OCI-M1 (cell line): ENCODE results near the gene NDE1.
"Not testable (repeated sequence)": the region's sequence is repeated elsewhere in the genome, so short reads cannot be mapped to it uniquely, and the experiment has no call there.

Experiments
- DNase-seq: peaks from one replicate; lab custom pipeline; 2025; lab: John Stamatoyannopoulos, UW

The NDE1 gene

GRCh38 chr16:15701367-15701766, 51.3 kb downstream of the NDE1 start:
- DNase-seq, result no peak

- no peak for DNase-seq
Measured at GRCh38 chr16:15701975-15702970, 52.2 kb downstream of the NDE1 start.

- no peak for DNase-seq
Measured at GRCh38 chr16:15703029-15703736, 53.1 kb downstream of the NDE1 start.

DNA sequence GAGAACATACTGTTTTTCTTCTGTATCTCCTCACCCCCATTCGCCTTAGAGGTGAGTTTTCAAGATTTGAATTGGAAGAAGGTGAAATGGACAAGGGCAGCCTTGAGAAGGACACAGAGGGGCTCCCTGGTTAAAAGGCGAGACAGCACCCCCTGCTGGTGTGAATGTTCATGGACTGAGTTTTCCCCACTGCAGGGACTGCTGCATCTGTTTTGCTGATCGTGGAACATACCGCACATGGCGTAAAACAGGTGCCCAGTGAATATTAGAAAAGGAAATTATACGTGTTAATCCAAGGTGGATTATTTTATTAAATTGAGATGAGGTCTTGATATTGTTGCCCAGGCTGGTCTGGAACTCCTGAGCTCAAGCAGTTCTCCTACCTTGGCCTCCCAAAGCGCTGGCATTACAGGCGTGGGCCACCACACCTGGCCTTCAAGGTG, 54.5 kb downstream of the NDE1 start:
- peak; percentile 80 for DNase-seq

DNA sequence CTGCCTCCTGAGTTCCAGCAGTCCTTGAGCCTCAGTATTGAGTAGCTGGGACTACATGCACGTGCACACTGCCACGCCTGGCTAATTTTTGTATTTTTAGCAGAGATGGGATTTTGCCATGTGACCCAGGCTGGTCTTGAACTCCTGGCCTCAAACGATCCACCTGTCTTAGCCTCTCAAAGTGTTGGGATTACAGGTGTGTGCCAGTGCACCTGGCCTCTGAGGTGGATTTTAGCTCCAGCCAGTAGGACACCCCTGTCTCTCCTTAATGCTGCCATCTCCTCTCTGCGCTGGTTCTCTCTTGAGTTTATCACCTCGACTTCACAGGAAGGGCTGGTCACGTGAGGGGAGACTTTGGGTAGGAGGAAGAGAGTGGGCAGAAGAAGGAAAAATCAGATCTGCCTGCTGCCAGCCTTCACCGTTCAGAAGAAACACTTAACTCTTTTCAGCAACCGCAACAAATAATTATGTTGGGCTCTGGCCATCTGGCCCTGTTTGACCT, 55.1 kb downstream of the NDE1 start:
- no peak for DNase-seq

DNA sequence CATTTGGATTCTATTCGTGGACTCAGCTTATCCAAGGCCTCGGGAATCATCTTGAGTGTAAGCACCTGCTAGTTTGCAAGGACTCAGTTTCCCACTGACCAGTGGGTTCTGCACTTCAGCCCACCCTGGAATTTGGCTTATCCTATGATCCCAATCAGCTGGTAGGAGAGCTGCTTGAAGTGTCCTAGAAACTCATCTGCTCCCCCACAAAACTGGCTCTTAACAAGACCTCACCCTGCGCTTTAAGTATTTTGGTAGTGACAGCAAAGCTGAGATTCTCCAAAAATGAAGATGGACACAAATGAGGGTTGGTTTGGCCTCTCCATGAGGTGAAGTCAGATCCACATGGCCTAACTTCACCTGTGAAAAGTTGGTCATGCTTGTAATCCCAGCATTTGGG, 57.3 kb downstream of the NDE1 start:
- no peak for DNase-seq

DNA sequence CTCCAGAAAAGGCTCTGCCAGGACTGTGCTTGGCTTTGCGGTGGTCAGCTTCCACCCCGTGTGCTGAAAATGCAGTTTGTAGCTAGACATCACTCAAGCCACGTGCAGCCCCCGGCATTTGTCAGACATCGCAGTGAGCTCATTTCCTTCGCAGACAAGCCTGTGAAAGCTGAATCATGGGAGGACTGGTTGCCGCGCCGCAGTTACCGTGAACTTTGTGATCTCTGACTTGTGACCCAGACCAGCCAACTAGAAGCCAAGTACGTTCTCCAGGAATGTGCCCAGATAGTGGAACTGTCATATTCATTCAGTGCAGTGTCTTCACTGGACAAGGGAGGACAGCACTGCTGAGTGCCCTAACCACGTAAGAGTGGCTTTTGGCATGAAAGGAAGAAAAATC, 58.1 kb downstream of the NDE1 start:
- no peak for DNase-seq

DNA sequence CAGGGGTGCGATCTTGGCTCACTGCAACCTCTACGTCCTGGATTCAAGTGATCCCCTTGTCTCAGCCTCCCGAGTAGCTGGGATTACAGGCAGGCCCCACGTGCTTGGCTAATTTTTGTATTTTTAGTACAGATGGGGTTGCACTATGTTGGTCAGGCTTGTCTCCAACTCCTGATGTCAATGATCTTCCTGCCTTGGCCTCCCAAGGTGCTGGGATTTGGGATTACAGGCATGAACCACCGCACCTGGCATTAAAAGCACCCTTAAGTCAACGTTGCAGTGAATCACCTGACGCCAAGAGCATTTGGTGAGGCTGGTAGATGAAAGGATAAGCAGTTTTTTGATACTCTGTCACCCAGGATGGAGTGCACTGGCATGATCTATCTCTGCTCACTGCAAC, 59.0 kb downstream of the NDE1 start:
- DNase-seq, result no peak

- no peak for DNase-seq
Measured at GRCh38 chr16:15714393-15715172, 64.5 kb downstream of the NDE1 start.

GRCh38 chr16:15715221-15715620, 65.2 kb downstream of the NDE1 start:
- DNase-seq, result no peak

DNA sequence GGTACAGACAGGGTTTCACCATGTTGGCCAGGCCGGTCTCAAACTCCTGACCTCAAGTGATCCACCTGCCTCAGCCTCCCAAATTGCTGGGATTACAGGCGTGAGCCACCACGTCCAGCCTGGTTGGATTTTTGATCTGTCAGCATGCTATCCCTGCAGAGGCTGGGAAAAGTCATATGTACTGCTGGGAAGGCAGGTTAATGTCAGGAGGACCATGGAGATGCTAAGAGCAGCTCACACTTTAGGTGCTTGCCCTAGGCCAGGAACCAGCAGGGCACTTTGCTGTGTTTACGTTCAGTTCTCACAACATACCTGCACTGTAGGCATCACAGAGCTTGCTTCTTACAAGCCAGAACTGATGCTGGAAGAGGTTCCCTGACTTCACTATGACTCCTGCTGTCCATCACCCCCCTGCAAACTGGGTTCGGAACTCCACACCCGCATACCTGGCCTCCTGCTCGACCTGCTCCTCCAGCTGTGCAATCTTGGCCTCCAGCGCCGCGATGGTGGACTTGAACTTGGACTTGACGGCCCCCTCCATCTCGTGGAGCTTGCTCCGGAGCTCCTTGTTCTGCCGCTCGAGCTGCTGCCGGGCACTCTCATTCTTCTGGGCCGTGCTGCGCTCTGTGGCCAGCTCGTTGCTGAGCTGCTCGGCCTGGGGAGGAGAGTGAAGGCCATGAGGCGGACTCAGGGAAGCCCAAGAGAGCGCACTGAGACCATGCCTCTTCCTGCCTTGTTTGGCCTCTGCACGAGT, 66.8 kb downstream of the NDE1 start:
- DNase-seq, result no peak

- DNase-seq, result no peak
Measured at GRCh38 chr16:15721018-15721417, 71.0 kb downstream of the NDE1 start.

DNA sequence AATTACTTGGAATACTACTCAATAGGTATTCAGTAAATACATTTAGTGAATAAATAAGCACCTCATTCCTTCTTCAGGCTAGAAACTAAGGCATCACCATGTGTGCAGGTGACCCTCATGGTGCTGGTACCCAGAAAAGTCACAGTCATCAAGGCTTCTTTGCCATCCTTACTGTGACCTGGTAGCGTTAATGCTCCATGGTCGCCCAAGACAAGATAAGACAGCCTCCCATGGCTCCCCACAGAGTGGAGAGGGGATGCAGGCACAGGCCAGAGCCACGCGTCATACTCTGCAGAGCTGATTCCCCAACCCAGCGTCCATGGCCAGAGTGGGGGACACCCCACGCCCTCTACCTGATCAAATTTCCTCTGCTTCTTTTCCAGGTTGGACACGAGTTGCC, 73.8 kb downstream of the NDE1 start:
- DNase-seq, result no peak

DNA sequence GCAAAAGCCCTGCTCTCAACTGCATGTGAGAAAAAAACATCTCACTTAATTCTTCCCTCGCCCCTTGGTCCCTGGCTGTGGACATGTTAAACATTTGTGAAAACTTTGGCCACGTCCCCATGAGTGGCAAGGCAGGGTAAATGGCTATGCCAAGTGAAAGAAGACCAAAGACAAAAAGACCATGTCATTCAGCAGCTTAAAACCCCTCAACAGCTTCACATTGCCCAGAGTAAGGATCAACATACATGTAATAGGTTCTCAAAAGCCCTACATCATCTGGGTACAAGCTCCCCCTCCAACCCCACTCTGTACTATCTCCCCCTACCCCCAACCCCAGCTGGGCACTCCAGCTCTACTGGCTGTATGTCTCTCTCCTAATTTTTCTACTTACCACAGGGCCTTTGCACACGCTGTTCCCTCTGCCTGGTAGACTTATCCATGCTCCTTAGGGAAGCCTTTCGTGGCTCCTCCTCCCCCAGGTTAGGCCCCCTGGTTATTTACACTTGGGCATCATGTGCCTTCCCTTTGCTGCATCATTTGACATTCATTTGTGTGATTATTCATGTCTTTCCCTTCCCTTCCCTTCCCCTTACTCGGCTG, 75.7 kb downstream of the NDE1 start:
- DNase-seq, result no peak

DNA sequence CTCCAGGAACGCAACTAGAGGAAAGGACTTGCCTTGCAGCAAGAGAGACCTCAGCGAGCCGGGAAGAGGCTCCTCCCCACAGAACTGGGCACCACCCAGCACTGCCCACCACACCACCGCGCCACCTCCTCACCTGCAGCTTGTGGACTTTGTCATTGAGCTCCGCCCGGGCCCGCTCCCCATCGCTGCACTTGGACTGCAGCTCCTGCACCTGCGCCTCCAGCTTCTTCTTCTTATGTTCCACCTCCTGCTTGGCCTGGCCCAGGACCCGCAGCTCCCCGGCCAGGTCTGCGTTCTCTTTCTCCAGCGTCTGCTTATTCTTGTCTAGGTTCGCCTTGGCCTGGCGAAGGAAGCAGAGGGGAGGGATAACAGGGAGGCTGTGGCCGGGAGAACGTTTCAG, 76.7 kb downstream of the NDE1 start:
- DNase-seq, result no peak

DNA sequence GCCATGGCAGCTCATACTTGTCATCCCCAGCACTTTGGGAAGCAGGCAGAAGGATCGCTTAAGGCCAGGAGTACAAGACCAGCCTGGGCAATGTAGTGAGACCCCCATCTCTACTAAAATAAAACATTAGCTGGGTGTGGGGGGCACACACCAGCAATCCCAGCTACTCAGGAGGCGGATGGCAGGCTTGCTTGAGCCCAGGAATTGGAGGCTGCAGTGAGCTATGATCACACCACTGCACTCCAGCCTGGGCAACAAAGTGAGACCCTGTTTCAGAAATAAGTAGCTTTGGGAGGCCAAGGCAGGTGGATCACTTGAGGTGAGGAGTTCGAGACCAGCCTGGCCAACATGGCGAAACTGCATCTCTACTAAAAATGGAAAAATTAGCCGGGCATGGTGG, 77.7 kb downstream of the NDE1 start:
- not testable (repeated sequence) for DNase-seq

- no peak for DNase-seq
Measured at GRCh38 chr16:15729152-15729551, 79.1 kb downstream of the NDE1 start.

GRCh38 chr16:15732416-15732815, 82.4 kb downstream of the NDE1 start:
- no peak for DNase-seq

DNA sequence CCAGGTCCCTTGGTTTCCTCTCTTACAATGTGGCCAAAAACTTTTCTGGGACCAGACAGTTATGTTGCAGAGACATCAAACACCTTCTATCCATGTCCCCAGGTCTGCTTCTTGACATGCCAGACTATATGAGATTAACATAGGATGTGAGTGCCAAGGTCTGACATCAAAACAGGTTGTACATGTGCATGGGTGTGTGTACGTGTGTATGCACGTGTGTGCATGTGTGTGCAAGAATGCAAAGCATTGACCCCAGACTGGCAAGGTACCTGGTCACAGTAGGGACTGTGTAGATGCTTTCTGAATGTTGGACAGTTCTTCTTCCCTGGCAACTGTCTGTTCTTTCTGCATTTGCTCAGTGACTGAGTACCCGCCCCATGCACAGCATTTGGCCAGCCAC, 85.6 kb downstream of the NDE1 start:
- no peak for DNase-seq

GRCh38 chr16:15736529-15736928, 86.5 kb downstream of the NDE1 start:
- no peak for DNase-seq

- DNase-seq, result no peak
Measured at GRCh38 chr16:15737140-15737644, 87.1 kb downstream of the NDE1 start.
